GM12892 (cell line): ENCODE results near the gene MYO5A.
"Not testable (repeated sequence)": the region's sequence is repeated elsewhere in the genome, so short reads cannot be mapped to it uniquely, and the experiment has no call there.

ENCODE experiments used
- POLR2A ChIP-seq: IDR thresholded peaks from 2 replicates; pipeline ENCODE4 v1.6.1; 2011; ENCODE audit warnings: low read depth, low read length, control low read depth
- TAF1 ChIP-seq: IDR thresholded peaks from 2 replicates; pipeline ENCODE4 v1.6.1; 2011; ENCODE audit warnings: low read depth, mild to moderate bottlenecking, control low read depth, low read length, borderline replicate concordance

GRCh38 chr15:52489430-52489829 lies 39.2 kb downstream of the MYO5A start:
- TF ChIP-seq POLR2A, TAF1: not testable (repeated sequence)
